K562 (cell line): ENCODE data around the gene SLC38A2. TPM values are rescaled to one million over a fixed set of nuclear protein-coding genes. Genes with fewer than 3 reads are reported as not detected.

Experiments
- CREM ChIP-seq: IDR thresholded peaks from 2 replicates; pipeline ENCODE4 v1.6.1; 2014; ENCODE audit warnings: antibody characterized with exemption, low read depth
- DNMT1 ChIP-seq: fragments of 450-650 bp; IDR thresholded peaks from 2 replicates; pipeline ENCODE4 v1.6.1; 2016; ENCODE audit warnings: antibody characterized with exemption, mild to moderate bottlenecking
- ETV1 ChIP-seq: fragments of 450-650 bp; conservative IDR thresholded peaks from 2 replicates; pipeline ENCODE4 v1.6.1; 2016; ENCODE audit warnings: missing genetic modification characterization, control low read depth, low read depth, missing compliant biosample characterization
- HIVEP1 ChIP-seq: fragments of 250-450 bp; sonication (Bioruptor Pico); IDR thresholded peaks from 2 replicates; pipeline ENCODE4 v1.4.0; 2020; ENCODE audit warnings: mild to moderate bottlenecking
- HNRNPL ChIP-seq: fragments of 200-400 bp; formaldehyde crosslinking; IDR thresholded peaks from 2 replicates; pipeline ENCODE4 v1.6.1; 2017; ENCODE audit warnings: low read depth, mild to moderate bottlenecking, low read length
- JUND ChIP-seq, 2 experiments: IDR thresholded peaks; 2 replicates in 1 of 2; 3 replicates in 1 of 2; pipeline ENCODE4 v1.6.1; 2011; ENCODE audit warnings: borderline replicate concordance in 2 of 2, low read depth in 2 of 2, low read length in 2 of 2, improper control_type of control experiment in 1 of 2, missing biosample characterization in 1 of 2, missing genetic modification characterization in 1 of 2, missing genetic modification reagents in 1 of 2
- MTA1 ChIP-seq: fragments of 450-650 bp; IDR thresholded peaks from 2 replicates; pipeline ENCODE4 v1.6.1; 2017; ENCODE audit warnings: borderline replicate concordance
- NFIX ChIP-seq: fragments of 250-450 bp; sonication (Bioruptor Pico); IDR thresholded peaks from 2 replicates; pipeline ENCODE4 v1.4.0; 2020; ENCODE audit warnings: low read depth, mild to moderate bottlenecking, moderate library complexity
- RBFOX2 ChIP-seq: fragments of 200-400 bp; formaldehyde crosslinking; IDR thresholded peaks from 2 replicates; pipeline ENCODE4 v1.6.1; 2017; ENCODE audit warnings: low read depth, mild to moderate bottlenecking, low read length, moderate library complexity
- SMARCA4 ChIP-seq: fragments of 450-650 bp; IDR thresholded peaks from 2 replicates; pipeline ENCODE4 v1.6.1; 2016
- YBX1 ChIP-seq: fragments of 450-650 bp; IDR thresholded peaks from 2 replicates; pipeline ENCODE4 v1.7.1; 2016; ENCODE audit warnings: mild to moderate bottlenecking
- ZBTB17 ChIP-seq: fragments of 450-650 bp; formaldehyde crosslinking; IDR thresholded peaks from 2 replicates; pipeline ENCODE4 v1.4.0; 2020; ENCODE audit warnings: mild to moderate bottlenecking
- ZBTB7A ChIP-seq: IDR thresholded peaks from 2 replicates; pipeline ENCODE4 v1.6.1; 2011; ENCODE audit warnings: low read depth, mild to moderate bottlenecking, low read length, moderate library complexity, borderline replicate concordance; ENCODE audit not compliant: control insufficient read depth
- ZNF347 ChIP-seq: fragments of 450-650 bp; formaldehyde crosslinking; IDR thresholded peaks from 2 replicates; pipeline ENCODE4 v1.4.0; 2020; ENCODE audit warnings: low read depth, mild to moderate bottlenecking, moderate library complexity
- ZSCAN32 ChIP-seq: fragments of 450-650 bp; formaldehyde crosslinking; IDR thresholded peaks from 2 replicates; pipeline ENCODE4 v1.4.0; 2020; ENCODE audit warnings: mild to moderate bottlenecking, moderate library complexity
- polyA plus RNA-seq, 8 experiments: library from polyadenylated mRNA; depleted of rRNA in 4 of 8; stranded (reverse) in 5 of 8; unstranded in 3 of 8; fragments of >200 nt; fragmentation: Nextera tagmentation in 2 of 8; fragmentation: Illumina TruSeq in 1 of 8; extraction: Ambion mirVana in 2 of 8; extraction: Trizol in 1 of 8; gene quantifications; 2 replicates each; pipeline versions ENCODE4 v1.2.1 to v1.2.3, GENCODE V29; 2011 to 2014; ENCODE audit warnings: inconsistent platforms in 1 of 8, missing spikeins in 1 of 8
- total RNA-seq, 7 experiments: library from RNA; depleted of rRNA in 6 of 7; stranded (reverse); fragments of >200 nt in 6 of 7; fragmentation: Illumina TruSeq in 2 of 7; extraction: Trizol in 2 of 7; gene quantifications; 2 replicates each; pipeline versions ENCODE4 v1.2.1 to v1.2.3, GENCODE V29; 2011 to 2021; ENCODE audit warnings: low replicate concordance in 1 of 7
- TF ChIP-seq, protein P1 (sequence below): fragments of 450-650 bp; formaldehyde crosslinking; IDR thresholded peaks from 2 replicates; pipeline ENCODE4 v1.4.0; 2020; ENCODE audit warnings: mild to moderate bottlenecking, moderate library complexity
- TF ChIP-seq, protein P2 (sequence below): fragments of 450-650 bp; IDR thresholded peaks from 2 replicates; pipeline ENCODE4 v1.6.1; 2018; ENCODE audit not compliant: partially characterized antibody
- TF ChIP-seq, protein P3 (sequence below): fragments of 250-450 bp; sonication (Bioruptor Pico); IDR thresholded peaks from 2 replicates; pipeline ENCODE4 v1.9.0; 2021; ENCODE audit warnings: mild to moderate bottlenecking, inconsistent platforms
- TF ChIP-seq, protein P4 (sequence below): sonication (generic); formaldehyde crosslinking; IDR thresholded peaks from 2 replicates; pipeline ENCODE4 v1.8.0; 2022; ENCODE audit warnings: missing genetic modification reagents, mild to moderate bottlenecking, moderate library complexity, borderline replicate concordance

The SLC38A2 gene
- total and polyA plus RNA-seq, 9 of the 15 experiments (the other 6 are each of a cell fraction or from before 2014, with no cell fraction given) = 98.7 to 292 (median 143) TPM

DNA sequence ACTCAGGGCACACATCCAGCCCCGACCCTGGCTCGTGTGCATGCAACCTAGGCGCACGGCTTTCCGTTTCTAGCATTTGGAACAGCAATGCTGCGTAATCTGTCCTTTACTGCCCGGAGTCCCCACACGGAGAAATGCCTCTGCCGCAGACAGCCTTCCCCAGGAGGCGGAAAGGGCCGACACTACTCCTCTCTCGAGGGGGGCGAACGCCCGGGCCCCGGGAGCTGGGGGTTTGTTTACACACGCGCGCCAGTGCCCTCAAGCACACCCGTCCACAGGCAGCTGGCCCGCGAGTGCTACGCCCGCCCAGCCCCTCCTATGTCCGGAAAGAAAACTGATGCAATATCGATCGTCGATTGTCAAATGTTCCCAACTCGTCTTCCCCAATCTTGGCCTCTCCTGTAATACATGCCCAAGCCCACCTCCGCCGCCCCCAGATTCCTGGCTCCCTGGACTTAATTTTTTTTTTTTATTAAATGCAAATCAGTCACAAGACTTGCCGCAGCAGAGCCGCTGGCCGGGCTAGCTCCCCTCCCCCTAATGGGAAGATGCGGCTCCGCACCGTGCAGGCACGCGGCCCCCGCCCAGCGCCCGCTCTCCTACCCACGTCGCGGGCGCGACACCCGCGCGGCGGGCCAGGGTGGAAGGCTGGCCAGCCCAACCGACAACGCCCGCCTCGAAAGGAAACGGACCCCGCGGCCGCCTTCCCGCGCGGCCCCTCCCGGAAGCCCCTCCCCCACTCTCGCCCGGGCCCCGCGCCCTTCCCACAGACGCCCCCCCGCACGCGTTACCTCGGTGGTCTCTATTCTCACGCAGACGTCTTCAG lies 642 bp downstream of the SLC38A2 start (continued):
- TF ChIP-seq, protein P1, sequence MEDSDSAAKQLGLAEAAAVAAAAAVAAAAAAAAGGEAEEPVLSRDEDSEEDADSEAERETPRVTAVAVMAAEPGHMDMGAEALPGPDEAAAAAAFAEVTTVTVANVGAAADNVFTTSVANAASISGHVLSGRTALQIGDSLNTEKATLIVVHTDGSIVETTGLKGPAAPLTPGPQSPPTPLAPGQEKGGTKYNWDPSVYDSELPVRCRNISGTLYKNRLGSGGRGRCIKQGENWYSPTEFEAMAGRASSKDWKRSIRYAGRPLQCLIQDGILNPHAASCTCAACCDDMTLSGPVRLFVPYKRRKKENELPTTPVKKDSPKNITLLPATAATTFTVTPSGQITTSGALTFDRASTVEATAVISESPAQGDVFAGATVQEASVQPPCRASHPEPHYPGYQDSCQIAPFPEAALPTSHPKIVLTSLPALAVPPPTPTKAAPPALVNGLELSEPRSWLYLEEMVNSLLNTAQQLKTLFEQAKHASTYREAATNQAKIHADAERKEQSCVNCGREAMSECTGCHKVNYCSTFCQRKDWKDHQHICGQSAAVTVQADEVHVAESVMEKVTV (CRISPR knock-in tag) = no peak
- no peak; the same call in 1 of the 2 replicates for TF ChIP-seq CREM
- no peak for TF ChIP-seq DNMT1
- no peak for TF ChIP-seq ZNF347
- TF ChIP-seq RBFOX2 = peak; percentile 88
- TF ChIP-seq, protein P2, sequence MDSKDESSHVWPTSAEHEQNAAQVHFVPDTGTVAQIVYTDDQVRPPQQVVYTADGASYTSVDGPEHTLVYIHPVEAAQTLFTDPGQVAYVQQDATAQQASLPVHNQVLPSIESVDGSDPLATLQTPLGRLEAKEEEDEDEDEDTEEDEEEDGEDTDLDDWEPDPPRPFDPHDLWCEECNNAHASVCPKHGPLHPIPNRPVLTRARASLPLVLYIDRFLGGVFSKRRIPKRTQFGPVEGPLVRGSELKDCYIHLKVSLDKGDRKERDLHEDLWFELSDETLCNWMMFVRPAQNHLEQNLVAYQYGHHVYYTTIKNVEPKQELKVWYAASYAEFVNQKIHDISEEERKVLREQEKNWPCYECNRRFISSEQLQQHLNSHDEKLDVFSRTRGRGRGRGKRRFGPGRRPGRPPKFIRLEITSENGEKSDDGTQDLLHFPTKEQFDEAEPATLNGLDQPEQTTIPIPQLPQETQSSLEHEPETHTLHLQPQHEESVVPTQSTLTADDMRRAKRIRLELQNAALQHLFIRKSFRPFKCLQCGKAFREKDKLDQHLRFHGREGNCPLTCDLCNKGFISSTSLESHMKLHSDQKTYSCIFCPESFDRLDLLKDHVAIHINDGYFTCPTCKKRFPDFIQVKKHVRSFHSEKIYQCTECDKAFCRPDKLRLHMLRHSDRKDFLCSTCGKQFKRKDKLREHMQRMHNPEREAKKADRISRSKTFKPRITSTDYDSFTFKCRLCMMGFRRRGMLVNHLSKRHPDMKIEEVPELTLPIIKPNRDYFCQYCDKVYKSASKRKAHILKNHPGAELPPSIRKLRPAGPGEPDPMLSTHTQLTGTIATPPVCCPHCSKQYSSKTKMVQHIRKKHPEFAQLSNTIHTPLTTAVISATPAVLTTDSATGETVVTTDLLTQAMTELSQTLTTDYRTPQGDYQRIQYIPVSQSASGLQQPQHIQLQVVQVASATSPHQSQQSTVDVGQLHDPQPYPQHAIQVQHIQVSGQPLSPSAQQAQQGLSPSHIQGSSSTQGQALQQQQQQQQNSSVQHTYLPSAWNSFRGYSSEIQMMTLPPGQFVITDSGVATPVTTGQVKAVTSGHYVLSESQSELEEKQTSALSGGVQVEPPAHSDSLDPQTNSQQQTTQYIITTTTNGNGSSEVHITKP = no peak
- TF ChIP-seq MTA1 = peak; percentile 78; the same call in 1 of the 2 replicates
- TF ChIP-seq HNRNPL = no peak
- no peak for TF ChIP-seq ZBTB17 (CRISPR knock-in tag)
- TF ChIP-seq ETV1 (tag) = peak; percentile 65; the same call in 1 of the 2 replicates
- TF ChIP-seq ZBTB7A = peak; percentile 87; the same call in 1 of the 2 replicates
- TF ChIP-seq HIVEP1 (CRISPR knock-in tag) = no peak
- no peak for TF ChIP-seq YBX1
- TF ChIP-seq, protein P3, sequence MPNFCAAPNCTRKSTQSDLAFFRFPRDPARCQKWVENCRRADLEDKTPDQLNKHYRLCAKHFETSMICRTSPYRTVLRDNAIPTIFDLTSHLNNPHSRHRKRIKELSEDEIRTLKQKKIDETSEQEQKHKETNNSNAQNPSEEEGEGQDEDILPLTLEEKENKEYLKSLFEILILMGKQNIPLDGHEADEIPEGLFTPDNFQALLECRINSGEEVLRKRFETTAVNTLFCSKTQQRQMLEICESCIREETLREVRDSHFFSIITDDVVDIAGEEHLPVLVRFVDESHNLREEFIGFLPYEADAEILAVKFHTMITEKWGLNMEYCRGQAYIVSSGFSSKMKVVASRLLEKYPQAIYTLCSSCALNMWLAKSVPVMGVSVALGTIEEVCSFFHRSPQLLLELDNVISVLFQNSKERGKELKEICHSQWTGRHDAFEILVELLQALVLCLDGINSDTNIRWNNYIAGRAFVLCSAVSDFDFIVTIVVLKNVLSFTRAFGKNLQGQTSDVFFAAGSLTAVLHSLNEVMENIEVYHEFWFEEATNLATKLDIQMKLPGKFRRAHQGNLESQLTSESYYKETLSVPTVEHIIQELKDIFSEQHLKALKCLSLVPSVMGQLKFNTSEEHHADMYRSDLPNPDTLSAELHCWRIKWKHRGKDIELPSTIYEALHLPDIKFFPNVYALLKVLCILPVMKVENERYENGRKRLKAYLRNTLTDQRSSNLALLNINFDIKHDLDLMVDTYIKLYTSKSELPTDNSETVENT (CRISPR knock-in tag) = no peak
- no peak for TF ChIP-seq SMARCA4
- TF ChIP-seq ZSCAN32 (CRISPR knock-in tag) = peak; percentile 73
- TF ChIP-seq, protein P4, sequence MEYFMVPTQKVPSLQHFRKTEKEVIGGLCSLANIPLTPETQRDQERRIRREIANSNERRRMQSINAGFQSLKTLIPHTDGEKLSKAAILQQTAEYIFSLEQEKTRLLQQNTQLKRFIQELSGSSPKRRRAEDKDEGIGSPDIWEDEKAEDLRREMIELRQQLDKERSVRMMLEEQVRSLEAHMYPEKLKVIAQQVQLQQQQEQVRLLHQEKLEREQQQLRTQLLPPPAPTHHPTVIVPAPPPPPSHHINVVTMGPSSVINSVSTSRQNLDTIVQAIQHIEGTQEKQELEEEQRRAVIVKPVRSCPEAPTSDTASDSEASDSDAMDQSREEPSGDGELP (CRISPR knock-in tag) = no peak; the same call in 1 of the 2 replicates
- 0 out of 2 replicates have a peak, but pooled peaks have one; percentile 5 for TF ChIP-seq JUND (IDR thresholded peaks at IDR 0.05; ENCODE audit: borderline replicate concordance, low read depth, low read length)
- TF ChIP-seq JUND (tag; IDR thresholded peaks at IDR 0.05; ENCODE audit: borderline replicate concordance, low read depth, low read length) = no peak
- no peak for TF ChIP-seq NFIX
